ENCODE data around the gene CNTNAP5.

The CNTNAP5 gene

DNA sequence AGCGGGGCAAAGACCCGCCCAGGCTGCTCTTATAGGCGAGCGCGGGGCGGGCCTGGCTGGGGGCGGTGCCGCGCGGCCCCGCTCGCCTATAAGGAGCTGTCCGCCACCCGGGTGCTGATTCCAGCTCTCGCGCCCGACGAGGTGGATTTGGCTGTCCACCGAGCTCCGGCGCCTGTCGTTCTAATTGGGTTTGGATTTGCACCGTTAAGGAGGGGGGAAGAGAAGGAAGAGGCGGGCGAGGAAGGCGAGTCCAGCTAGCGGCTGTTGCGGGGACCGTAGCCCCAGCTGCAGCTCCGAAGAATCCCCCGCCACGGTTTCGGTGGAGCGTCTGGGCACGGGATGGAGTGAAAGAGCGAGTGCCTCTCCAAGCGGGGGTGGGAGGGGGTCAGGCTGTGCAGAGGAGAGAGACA, at the start of gene CNTNAP5:
Gene CNTNAP5, plus strand, starts transcription at position 117 of the 410 bp plus-strand sequence. CDS start 364 bp downstream, outside the sequence.
- DNase-seq (ENCODE audit: low read depth in 1 of 2, low spot score in 1 of 2): no peak

DNA sequence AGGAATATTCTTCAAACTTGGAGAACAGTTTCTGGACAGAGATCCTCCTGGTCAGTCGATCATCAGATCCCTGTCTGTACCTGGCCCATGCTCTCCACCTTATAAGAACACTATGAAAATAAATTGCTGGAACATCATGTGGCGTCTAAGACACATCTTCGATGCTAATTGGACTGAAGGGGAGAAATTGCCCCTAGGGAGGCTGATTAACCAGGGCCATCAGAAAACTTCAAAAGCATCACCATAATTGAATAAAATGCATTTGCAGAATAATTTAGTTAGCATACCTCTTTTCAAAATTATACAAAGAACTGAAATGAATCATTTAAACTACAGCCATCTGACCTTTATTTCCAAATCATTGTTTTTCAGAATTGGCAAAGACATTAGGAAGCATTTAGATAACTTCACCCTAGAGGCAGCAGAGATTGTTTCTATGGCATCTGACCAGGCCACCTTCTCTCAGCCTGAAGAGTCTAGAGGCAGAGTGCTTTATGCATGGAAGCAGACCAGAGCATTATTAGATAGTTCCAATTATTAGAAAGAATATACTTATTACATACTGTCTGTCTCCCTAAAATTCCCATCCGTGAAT, 48.9 kb upstream of the CNTNAP5 start:
- DNase-seq (ENCODE audit: low read depth in 1 of 2, low spot score in 1 of 2): no peak

DNA sequence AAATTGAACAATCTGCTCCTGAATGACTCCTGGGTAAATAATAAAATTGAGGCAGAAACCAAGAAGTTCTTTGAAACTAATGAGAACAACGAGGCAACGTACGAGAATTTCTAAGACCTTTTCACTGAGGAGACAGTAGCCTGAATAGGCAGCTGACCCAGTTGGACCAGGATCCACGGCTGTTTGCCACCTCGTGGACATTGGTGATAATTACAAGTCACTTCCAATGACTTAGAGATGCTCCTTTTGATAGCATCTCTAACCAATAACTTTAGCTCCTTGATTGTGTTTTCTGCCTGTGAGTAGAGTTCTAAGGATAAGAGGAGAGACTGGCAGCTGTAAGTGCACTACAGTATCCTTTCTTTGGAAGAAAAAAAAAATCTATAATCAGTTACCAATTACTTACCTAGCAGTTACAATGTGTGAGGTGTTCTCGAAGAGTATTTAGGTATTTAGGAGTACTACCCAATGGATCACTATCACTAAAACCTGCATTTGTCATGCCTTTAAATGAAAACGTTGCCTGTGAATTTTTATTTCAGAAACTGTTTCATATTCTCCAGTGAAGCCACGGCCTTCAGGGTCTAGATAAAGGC, 31.3 kb upstream of the CNTNAP5 start:
- no peak for DNase-seq (ENCODE audit: low read depth in 1 of 2, low spot score in 1 of 2)

DNA sequence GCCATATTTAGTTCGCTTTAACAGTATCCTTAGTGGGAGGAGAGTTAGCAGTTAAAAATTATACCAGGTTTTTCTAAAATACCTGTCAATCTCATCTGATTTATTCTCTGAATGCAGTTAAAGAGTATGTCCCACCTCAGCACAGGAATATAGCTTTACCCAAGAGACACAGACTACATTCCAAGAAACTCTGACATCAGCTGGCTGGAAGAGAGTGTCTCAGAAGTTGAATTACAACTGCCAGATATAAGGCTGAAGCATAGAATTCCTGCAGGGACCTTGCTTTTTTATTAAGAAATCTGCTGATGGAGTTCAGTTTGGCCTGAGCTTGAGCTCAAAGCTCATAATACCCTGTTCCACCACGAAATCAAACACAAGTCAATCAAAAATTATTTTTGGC, 25.4 kb upstream of the CNTNAP5 start:
- DNase-seq (ENCODE audit: low read depth in 1 of 2, low spot score in 1 of 2): no peak

DNA sequence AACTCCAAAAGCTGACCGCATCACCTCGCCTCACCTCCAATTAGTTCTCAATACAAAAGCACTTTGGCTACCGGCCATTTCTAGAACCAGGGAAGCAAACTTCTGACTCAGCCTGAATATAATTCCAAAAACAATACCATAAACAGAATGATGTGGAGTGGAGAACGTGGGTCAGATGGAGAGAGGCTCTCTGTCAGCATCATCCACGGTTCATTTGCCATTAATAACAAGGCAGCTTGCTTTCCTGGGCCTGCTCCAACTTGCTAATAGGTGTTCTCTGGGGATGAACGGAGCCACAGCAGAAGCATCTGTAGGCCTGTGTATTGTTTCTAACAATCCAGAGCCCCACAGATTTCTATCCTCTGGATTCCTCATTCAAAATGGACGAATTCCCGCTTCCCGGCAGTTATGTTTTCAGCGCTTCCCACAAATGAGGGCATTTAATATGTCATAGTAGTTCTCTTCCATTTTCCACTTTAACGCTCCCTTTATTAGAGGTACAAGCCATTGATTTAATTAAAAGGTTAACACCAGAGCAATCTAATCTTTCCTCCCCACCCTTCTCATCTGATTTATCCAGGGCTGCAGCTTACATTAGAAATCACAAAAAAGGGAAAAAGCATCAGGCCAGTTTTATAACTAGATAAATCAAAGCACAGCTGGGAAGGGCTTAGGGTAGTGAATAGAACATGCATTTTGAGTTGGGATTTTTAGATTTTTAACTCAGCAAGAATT, 23.2 kb upstream of the CNTNAP5 start:
- DNase-seq (ENCODE audit: low read depth in 1 of 2, low spot score in 1 of 2): no peak

DNA sequence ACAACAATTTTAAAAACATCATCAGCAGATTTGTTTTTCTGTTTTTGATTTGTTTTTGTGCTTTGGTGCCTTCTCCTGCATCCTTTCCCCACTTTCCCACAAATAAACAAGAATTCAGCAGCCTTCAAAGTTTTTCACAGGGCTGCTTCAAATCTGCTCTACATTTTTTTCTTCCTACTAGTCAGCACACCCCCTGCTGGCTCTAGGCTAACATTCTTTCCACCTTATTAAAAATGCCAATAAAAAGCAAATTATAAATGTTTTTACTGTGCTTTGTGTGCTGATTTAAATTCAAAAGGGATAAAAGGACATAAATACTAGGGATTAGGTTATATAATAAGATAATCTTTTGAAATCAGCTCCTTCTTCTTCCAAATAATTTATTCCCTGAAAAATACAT, 6.2 kb upstream of the CNTNAP5 start:
- DNase-seq (ENCODE audit: low read depth in 1 of 2, low spot score in 1 of 2): no peak

DNA sequence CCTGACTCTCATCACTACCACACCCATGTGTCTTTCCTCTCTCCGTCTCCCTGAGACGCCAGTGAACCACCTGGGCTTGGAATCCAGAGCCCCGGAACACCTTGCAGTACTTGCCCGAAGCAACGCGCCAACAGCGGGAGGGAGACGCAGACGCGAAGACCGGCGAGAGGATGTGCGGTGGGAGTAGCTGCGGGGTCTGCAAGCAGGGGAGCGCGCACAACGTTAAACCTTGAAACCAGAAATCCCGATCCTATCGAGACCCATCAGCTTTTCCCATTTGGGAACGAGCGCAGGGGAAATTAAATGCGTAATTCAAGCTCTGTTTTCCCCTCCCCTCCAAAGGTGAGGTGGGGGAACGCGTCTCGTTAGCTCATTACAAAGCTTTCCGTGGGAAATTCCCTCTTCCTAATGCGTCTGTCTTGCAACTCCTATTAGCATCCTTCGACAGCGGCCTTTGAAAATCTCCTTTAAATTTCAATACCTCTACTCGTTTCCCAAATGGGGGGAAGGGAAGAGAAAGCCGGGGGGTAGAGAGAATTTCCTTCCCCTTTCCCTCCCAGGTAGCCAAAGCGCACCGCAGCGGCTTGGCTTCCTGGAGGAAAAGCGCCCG, 421 bp upstream of the CNTNAP5 start:
- no peak for DNase-seq (ENCODE audit: low read depth in 1 of 2, low spot score in 1 of 2)

DNA sequence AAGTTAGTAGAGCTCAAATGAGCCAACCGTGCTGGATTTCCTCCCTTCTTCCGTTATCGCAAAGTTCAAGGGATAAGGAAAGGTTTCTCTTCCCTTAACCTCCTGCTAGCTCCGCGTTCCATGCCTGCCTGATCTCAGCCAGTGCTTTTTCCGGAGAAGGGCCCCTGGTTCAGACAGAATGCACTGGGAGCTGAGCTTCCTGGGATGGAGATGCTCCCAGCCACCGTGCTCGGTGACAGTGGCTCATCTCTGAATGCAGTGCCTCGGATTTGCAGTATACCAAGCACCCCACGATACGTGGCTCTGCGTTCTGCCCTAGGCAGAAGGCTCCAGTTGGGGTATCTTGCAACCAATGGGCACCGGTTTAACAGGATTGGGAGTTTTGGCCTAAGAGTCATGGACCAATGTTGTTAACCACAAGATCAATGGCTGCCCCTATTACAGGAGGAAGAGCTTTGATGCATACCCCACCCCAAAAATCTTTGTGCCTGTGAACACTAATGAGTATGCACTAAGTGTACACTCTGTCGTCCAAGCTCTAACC, 876 bp downstream of the CNTNAP5 start:
- DNase-seq (ENCODE audit: low read depth in 1 of 2, low spot score in 1 of 2): no peak

DNA sequence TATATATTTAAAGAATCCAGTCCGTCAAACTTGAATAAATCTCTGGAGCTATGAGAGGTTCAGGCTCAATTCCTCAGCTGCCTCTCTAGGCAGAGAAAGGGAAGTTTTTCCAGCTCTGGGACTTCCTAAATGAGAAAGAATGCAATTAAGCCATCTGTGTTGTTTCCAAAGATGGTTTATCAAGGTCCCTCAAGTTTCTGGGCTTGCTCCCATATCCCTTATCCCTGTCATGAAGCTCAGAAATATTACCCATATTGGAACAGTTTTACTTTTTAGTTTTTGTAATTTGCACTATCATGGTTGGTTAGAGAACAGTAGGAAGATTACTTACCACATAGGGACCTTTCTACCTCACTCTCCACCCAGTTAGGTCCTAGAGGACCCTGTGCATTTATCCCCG, 1.4 kb downstream of the CNTNAP5 start:
- DNase-seq (ENCODE audit: low read depth in 1 of 2, low spot score in 1 of 2): no peak

DNA sequence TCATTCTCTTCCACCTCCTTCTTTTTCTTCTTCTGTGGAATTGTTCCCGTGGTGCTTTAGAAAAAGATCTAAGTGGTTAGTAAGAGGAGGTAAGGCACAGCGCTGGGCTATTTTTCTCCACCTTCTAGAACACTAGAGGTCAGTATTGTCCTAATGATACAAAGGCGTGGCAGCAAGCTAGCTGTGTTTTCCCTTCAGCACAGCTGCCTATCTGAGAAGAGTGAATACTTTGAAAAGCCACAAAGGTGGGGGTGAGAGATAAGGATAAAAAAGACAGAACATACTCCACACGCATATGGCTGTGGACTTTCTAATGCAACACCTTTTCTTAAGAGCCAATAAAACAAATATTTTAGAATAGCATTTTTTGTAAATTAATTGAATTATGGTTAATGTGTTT, 2.1 kb downstream of the CNTNAP5 start:
- DNase-seq (ENCODE audit: low read depth in 1 of 2, low spot score in 1 of 2): no peak

DNA sequence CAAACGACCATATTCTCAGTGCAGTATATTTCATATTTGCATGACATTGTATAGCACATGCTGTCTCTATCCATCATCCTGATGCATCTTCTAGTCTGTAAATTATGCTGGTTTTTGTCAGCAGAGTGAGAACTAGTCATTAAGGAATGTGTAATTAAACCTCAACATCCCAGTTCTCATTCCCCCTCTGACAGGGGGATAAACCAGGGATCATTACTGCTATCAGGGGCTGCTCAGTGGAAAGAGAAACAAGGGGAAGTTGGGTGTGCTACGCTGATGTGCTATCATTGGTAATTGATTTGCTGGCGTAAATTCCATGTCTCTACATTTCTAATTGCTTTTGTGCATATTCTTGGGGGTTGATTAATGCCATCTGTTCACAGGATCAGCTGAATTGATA, 7.7 kb downstream of the CNTNAP5 start:
- no peak for DNase-seq (ENCODE audit: low read depth in 1 of 2, low spot score in 1 of 2)

DNA sequence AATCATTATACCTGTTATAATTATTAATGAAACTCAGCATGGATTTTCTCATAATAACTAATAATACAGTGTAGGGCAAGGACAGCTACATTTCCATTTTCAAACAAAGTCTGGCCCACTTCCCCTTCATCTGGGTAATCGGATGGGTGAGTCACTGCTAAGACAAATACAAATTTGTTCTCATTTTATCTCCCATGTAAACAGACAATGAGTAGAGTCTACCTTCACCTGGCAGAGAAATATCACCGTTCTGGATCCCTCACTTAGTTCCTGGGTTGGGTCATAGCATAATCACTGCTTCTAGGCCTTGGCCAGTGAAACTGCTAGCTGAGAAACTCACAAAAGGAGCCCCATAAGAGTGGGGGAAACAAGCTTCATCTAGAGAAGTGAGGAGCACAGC, 9.2 kb downstream of the CNTNAP5 start:
- DNase-seq (ENCODE audit: low read depth in 1 of 2, low spot score in 1 of 2): no peak

DNA sequence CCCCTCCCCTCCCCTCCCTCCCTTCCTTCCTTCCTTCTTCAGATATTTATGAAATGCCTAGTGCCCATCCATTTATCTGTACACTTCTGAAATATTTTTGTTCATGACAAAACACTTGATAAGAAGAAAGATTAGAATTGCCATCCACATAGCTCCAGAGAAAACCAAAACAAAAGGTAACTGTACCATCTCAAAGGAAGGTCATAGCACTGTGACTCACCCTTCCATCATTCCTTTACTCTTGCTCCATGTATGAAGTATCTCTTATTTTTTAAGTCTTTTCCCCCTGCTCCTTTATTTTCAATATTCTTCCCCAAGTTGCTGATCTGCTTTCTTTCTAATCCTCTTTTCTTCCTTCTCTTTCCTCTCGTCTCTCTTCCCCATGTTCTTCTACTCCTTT, 9.9 kb downstream of the CNTNAP5 start:
- DNase-seq (ENCODE audit: low read depth in 1 of 2, low spot score in 1 of 2): no peak

DNA sequence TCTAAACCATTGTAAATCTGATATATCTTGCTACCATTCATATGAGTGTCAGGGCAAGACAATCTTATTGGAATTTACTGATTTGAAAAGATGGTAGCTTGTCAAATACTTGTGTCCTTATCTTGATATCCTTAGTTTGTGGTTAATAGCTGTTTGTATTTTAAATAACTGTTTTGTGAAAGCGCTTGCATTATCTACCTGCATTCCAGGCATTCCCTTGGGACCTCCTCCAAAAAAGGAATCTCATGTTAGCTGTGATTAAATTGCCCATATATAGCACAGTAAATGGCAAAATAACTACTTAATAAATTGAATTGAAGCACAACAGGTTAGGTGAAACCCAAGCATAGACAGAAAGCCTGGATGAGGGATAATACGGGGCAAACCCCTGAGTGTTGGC, 13.9 kb downstream of the CNTNAP5 start:
- DNase-seq (ENCODE audit: low read depth in 1 of 2, low spot score in 1 of 2): no peak

DNA sequence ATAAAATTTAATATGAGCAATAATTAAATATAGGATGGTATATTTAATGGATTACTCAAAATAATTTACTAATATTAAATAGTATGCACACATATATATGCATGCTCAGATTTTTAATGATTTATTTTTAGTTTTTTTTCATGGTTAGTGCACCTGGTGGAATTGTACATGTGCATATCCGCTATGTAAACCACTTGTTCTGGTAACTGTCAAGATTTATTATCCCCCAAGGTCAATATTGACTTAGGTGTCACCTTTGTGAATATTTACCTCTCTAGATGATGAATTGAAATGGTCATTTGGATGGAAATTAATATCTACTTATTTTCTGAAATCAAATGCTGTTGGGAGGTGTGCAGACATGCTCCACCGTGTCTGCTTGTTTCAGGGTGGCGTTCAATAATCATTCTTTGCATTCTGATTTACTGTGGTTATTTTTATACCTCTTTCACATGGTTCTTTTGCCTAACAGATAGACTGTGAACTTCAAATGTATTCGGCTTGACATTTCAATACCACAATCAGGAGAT, 14.7 kb downstream of the CNTNAP5 start:
- no peak for DNase-seq (ENCODE audit: low read depth in 1 of 2, low spot score in 1 of 2)

DNA sequence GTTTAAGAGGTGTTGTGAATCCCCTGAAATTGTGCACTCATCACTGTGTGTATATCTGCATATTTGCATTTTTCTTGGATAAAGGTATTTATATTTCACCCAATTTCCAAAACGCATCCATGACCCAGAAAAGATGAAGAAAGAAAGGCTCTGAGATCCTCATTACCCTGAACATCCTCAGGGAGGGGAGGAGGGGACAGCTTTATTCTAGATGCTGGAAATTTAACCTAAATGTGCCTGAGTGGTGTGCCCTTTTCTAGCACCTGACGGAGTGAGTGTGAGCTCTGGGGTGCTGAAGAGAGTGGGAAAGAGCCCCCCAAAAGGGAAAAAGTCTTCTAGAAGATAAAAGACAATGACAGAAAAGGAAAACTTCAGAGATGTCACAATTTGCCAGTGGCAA, 20.8 kb downstream of the CNTNAP5 start:
- DNase-seq (ENCODE audit: low read depth in 1 of 2, low spot score in 1 of 2): no peak

DNA sequence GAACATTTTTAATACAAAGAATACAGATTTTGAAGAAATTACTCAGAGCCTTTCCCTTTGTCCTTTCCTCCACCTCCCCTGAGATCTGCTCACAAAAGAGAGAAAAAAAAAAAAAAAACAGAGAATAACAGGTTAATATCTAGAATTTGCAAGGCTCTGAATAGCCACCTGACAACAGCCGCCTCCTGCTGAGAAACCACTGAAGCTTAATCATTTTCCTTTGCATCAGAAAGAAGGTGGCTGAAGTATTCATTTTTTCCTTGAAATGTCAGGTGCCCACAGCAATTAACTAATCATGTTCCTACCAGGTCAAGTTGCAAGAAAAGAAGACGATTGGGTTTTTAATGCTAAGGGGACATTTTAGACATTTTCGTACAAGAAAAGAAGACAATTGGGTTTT, 21.2 kb downstream of the CNTNAP5 start:
- no peak for DNase-seq (ENCODE audit: low read depth in 1 of 2, low spot score in 1 of 2)

DNA sequence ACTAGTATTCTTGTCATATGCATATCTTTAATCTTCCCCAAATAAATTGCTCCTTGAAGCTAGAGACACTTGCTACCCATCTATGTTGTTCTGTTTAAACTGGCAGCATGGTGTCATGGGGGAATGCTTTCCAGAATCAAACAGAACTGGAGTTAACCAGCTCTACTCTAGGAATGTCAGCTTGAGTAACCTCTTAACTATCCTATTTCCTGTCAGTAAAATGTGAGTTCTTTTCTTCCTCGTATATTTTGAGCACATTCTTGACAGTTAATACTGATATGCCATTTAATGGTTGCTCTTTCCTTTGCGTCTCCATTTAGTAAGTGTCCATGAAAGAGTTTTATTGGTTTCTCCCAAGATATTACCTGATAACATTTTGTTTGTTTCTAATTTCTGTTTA, 23.0 kb downstream of the CNTNAP5 start:
- DNase-seq (ENCODE audit: low read depth in 1 of 2, low spot score in 1 of 2): no peak

DNA sequence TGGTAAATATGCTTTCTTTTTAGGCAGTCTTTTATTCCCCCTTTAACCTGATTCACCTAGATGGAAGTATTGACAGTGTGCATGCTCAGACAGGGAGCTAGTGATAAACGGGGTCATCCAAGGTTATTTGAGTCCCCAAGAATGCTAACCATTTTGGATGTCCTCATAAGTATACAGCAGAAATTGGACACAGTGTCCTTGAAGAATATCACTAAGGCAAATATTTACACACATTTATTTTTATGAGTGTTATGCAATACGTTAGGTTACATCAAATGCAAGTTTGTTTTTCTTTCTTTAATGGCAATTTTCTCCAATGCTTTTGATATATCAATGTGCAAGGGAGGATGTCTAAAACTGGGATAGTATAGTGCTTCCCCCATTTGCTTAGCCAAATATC, 23.6 kb downstream of the CNTNAP5 start:
- no peak for DNase-seq (ENCODE audit: low read depth in 1 of 2, low spot score in 1 of 2)

DNA sequence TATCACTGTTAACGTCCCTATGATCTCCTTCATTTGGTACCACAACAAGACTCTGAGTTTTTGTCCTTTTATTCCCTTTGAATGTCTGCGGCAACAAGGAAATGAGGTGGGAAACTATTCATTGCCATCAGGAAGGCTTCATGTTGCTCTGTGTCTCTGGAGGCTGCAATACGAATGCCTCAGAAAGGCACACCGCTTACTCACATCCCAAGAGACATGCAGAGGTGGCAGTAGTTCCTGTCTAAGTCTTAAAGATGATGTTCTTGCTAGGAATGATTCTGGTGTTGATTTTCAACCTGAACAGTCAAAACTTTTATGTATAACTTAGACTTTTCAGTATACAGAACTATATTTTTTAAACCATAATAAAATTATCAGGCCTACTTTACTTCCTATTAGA, 24.0 kb downstream of the CNTNAP5 start:
- no peak for DNase-seq (ENCODE audit: low read depth in 1 of 2, low spot score in 1 of 2)

DNA sequence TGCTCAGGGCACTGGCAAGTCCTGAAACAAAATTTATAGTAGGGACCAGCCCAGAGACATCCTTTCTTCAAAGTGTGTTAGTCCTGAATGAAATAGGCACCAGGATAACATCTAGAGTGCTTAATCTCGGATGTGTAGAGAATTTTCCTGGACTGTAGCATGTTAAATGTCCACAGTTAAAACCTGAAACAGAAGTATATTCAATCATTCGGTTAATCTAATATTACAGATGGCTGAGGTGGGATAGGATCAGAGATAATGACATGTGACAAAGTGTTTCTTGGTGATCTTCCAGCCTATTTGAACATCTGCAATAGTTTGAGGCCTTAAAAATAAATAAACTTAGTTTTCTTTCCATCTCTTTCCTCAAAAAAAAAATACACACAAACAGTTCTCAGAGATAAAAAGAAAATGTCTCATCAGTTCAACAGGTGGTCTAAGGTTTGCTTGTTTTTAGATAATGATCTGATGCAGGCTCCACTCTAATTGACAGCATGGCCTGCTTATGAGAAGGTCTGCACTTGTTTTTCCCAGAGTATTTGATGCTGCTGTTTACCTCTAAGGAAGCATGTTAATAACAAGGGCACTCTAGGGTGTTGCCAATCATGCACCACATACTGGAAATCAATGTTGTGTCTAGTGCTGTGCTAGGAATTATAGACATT, 25.9 kb downstream of the CNTNAP5 start:
- DNase-seq (ENCODE audit: low read depth in 1 of 2, low spot score in 1 of 2): no peak
